Activated gamma-delta T cell (primary cell): ENCODE data around the gene UCN2.

Experiments used
- DNase-seq: peaks from one replicate; lab custom pipeline; 2025; lab: John Stamatoyannopoulos, UW

The UCN2 gene

DNA sequence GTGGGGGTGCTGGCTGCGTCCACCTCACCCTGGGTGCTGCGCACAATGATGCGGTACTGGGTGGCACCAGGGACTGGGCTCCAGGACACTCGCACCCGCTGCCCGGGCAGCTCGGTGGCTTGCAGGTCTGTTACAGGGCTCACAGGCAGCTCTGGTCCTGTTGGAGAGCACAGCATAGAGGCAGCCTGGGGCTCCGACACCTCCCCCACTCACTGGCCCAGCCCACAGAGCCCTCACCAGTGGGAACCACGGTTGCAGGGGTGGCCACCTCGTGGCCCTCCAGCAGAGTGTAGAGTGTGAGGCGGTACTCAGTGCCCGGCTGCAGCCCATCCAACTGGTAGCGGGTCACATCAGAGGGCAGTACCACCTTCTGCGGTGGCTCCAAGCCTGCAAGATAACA lies 27.9 kb upstream of the UCN2 start:
- DNase-seq = no peak

DNA sequence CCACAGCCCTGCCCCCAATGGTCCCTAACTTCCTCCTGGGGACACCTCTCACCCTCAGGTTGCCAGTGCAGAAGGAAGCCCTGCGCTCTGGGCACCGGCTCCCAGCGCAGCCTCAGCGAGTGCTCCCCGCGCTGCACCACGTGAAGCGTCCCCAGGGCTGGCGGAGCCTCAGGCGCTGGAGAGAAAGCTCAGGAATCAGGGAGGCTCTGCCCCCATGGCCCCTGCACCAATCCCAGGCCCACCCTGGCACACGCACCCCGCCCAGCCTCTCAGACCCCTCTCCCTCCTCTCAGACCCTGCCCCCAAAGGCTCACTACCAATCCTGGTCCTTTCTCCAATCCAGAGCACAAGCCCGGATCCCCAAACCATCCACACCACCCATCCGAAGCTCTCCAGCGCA lies 24.6 kb upstream of the UCN2 start:
- DNase-seq = no peak

DNA sequence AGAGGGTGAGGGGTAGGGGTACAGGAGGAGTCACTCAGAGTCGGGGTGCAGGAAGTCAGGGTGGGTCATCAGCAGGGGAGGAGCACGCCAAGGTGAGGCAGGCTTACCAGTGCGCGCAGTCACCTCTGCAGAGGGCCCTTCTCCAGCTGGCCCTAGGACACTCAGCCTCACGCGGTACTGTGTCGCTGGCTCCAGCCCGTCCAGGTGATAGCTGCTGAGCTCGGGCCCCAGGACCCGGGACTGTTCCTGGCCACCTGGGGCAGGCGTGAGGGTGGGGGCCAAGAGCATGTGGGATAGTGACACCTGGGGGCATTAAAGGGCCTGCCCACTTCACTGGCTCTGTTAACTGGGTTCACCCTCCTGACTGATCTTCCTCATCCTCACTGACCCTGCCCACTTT lies 24.1 kb upstream of the UCN2 start:
- no peak for DNase-seq

DNA sequence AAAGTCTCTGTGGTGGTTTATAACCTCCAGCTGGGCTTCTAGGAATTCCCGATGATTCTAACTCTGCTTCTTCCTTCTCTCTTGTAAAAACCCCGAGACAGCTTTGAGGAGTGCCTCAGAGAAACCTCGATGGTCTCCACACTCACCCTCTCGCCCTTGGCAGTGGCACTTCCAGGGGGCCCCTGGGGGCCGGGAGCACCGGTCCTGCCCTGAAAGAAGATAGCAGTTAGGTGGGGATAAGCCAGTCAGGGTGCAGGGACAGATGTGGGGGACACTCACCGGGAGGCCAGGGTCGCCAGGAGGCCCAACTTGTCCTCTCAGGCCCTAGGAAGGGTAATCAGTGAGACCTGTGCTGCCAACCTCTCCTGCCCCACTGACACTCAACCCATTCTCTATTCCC lies 21.8 kb upstream of the UCN2 start:
- DNase-seq = no peak

DNA sequence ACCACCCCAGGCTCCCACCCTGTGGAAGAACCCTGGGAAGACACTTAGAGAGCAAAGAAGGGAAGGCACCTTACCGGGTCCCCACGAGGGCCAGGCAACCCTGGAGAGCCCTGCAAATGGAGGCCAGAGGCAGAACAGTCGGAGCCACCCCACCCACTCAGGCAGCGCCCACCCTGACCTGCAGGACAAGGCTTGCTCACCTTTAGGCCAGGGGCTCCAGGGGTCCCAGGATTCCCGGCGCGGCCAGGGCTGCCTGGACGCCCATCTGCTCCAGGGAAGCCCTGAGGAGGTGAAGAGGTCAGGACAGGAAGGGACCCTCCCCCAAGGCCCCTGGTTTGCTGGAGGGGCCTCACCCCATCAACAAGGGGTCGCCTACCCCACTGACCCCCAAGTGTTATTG lies 21.3 kb upstream of the UCN2 start:
- DNase-seq = no peak

DNA sequence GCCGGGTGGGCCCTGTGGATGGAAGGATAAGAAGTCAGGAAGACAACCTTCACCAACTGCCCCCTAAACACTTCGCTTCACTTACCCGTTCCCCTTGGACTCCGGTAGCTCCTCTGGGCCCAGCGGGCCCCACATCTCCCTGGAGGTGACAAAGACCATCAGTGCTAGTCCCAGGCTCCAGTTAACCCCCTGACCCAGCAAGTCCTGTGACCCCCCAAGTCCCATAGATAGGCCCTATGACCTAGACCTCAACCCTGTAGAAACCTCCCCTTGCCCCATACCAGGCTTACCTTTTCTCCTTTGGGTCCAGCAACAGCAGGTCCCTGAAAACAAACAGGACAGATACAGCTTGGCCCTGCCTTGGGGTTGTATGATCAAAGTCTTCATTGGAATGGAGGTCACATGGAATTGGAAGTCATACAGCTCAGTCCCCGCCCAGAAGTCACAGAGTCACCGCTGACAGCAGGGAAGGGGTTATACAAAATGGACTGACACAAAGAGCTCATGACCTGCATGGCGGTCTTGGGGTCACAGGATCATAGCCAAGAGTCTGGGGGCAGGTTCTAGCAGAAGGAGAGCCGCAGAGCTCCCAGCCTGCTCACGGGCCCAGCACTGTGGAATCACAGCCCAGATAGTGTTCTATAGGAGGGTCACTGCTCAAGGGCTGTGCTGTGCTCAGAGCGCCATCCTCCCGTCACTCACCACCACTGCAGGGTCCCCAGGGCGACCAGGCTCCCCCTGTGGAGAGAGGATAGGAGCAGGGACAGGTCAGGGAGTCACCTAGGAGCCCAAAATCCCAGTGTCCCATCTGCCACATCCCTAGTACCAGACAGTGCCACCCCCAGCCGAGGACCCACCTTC lies 18.3 kb upstream of the UCN2 start:
- DNase-seq = no peak

DNA sequence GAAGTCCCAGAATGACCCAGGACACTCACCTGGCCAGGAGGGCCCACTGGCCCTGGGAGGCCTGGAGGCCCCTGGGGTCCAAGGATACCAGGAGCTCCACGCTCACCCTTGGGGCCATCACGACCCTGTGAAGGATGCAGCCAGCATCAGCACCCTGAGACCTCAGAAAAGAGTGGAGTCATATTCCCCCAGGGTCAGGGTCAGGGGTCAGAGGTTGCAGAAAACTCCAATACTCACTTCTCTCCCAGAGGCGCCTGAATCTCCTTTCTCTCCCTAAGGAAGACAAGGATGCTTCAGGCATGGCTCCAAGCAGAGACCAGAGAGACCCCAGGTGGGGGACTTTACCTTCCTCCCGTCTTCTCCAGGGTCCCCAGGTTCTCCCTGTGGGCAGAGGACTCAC lies 13.1 kb upstream of the UCN2 start:
- DNase-seq = no peak

DNA sequence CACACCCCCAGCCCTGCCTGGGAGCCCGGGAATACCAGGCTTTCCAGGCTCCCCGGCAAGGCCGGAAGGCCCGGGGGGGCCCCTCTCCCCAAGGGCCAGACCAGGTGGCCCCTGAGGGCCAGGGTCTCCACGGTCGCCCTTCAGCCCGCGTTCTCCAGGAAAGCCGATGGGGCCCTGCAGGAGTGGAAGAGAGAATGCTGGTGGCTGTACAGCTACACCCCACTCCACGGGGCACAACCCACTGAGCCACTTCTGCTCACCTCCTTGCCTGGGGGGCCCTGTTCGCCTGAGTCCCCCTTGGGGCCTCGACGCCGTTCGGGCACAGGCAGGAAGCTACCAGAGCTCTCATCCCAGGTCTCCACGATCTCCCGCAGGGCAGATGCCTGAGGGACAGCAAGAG lies 11.8 kb upstream of the UCN2 start:
- DNase-seq = no peak

DNA sequence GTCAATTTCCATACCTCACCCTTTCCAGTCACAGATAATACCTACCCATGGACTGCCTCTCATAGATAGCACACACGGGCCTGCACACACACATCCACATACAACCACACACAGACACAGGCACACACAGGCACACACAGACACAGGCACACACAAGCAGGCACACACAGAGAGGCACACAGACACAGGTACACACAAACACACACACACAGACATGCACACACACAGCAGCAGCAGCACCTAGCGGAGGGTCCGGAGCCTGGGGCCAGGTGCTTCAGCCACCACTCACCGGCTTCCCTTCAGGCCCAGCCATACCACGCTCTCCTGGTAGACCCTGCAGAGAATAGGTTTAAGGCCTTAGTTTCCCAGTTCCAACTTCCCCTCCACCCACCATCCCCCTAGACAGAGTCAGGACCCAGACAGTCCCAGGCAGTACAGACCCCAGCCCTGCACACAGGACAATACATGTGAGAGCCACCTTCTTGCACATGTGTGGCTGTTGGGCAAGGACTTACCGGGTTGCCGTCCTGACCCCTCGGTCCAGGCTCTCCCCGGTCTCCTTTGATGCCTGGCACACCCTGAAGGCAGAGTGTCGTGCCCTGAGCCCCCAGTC lies 10.5 kb upstream of the UCN2 start:
- DNase-seq = no peak

DNA sequence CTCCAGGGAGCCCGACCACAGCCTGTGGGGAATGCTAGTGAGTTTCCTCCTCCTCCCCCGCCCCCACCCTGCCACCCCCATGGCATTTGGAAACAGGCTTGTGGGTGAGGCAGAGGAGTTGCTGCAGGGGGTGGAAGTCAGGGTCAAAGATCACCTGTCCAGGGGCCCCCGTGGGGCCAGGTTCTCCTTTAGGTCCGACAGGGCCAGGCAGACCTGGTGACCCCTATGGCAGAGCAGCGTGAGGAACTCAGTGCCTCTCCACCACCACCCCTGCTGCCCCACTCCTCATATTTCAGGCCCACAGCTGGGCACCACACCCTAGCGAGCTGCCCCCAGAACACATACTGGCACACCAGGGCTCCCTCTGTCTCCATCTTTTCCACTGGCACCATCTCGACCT lies 8.9 kb upstream of the UCN2 start:
- DNase-seq = no peak

DNA sequence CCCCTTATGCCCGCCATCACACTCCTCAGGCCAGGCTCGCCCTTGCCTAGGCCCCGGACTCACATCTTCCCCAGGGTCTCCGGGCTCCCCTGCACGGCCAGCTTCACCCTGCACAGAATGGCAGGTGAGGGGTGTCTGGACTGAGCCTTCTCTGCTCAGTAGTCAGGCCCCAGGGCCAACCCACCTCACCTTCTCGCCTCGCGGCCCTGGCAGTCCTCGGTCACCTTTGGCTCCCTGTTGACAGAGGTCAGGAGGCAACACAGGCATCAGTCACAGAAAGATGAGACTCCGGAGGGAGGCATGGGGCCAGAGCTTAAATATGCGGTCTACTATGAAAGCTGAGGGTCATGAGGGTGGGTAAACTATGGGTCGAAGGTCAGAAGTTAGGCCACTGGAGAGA lies 8.4 kb upstream of the UCN2 start:
- DNase-seq = no peak

DNA sequence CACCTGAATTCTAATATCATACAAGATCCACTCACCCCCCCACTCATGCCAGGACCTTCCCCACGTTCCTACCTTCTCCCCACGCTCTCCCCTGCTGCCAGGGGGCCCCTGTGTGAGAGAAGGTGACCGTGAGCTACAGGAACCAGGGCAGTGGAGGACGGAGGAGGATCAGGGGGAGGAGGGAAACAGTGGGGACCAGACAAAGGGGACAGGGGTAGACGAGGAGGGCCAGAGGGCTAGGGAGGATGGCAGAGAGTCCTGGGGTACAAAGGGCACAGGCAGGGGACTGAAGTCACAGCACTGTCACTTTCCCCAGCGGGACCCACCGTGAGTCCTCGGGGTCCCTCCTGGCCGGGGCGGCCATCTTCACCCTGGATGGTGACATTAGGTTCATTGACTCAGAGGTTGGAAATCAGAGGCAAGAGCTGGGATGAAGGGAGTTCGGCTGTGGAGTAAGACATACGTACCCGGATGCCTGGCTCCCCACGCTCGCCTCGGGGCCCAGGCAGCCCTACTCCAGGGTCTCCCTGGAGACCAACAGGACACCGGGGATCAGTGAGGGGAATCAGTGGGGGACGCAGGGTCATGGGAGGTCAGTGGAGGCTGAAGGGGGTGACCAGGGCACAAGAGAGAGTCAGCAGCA lies 6.3 kb upstream of the UCN2 start:
- no peak for DNase-seq

DNA sequence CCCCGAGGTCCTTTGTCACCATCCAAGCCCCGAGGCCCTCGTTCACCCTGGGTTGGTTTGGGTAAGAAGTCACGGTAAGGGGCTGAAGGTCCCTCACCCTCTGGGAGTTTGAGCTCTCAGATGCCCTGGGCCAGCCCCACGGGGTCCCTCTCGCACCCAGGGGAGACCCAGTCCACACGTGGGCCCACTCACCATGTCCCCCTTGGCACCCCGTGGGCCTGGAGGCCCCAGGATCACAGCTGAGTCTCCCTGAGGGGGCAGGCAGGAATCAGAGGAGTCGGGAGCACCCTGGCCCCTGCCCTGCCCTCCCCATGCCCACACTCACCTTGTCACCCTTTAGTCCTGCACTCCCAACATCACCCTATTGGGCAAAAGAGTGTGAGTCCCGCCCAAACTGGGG lies 5.8 kb upstream of the UCN2 start:
- no peak for DNase-seq

DNA sequence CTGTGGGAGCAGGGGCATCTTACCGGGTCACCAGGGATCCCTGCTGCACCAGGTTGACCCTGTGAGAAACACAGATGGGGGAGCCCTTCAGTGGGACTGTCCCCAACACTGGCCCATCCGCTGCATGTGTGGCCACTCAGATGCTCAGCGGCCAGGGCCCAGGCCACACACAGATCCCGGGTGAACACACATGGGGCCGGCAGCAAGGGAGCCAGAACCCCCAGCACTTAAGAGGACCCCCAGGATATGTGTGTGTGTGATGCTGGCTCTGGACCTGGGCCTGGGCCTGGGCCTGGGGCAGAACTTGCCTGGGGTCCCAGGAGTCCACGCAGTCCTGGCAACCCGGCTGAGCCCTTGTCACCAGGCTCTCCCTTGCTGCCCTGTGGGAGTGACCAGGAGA lies 4.9 kb upstream of the UCN2 start:
- no peak for DNase-seq

DNA sequence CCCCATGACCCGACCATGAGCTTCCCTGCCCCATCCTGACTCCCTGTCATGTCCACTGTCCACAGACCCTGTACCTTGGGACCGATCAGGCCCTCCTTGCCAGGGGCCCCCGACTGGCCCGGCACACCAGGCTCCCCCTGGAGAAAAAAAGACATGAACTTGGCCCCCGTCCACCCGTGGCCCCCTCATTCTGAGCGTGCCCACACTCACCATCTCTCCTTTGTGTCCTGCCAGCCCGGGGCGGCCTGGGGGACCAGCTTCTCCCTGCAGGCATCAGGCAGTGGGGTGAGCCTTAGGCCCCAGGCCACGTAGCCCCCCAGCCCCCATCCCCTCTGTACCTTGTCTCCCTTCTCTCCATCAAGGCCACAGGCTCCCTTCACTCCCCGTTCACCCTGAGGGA lies 3.9 kb upstream of the UCN2 start:
- DNase-seq = no peak

DNA sequence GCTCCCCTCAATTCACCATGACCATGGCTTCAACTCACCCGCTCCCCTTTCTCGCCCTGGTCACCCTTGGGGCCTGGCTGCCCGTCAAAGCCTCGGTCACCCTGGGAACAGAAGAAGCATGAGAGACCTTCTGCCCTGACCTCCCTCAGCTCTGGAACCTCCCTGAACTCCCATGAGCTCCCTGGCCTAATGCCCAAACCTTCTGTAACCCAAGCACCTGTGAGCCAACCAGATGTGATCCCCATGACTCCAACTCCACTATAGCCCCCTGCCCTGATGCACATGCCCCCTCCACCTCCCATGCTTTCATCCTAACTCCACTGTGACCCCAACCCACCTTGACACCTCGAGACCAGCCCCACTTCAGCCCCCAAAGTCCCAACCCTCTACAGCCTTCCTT lies 3.5 kb upstream of the UCN2 start:
- no peak for DNase-seq

DNA sequence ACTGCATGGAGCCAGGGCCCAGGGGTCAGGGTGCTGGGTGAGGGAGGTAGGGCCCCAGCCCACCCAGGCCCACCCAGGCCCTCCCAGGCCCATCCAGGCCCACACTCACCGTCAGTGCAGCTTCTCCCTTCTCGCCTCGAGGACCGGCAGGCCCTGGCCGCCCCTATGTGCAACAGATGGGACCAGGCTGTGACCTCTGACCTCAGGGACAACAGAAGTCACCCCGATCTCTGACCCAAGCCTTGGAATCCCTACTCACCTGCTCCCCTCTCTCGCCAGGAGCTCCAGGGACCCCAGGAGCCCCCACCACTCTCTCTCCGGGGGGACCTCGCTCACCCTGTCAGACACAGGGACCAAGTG lies 2.8 kb upstream of the UCN2 start:
- no peak for DNase-seq

DNA sequence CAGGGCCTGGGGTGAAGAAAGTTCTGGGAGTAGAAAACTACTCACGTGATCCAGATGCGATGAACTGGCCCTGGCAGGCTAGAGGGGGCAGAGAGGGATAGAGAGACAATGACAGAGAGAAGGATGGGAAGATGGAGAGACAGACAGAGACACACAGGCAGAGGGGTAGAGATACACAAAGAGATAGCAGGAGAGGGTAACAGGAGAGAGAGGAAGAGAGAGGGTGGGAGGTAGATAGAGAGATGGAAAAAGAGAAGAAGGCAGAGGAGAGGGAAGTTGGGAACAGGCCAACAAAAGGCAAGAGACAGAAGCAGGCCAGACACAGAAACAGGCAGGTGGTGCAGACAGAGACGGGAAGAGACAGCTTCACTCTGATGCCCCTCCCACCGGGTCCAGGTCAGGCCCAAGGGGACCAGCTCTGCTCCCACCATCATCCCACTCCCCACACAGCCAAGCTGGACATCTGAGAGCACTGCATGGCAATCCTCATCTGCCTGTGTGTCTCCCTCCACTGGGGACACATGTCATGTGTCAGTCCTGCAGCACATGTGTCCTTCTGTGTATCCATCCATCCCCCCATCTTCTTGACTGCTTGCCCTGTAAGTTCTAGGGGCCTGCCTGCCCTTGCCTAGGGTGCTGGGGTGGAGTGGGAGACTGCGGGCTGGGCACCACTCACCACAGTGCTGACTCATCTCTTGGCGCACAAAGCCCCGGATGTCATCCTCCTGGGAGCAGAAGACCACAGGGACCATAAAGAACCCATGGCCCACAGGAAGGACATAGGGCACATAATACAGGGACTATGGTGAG lies 2.2 kb upstream of the UCN2 start:
- DNase-seq = no peak

DNA sequence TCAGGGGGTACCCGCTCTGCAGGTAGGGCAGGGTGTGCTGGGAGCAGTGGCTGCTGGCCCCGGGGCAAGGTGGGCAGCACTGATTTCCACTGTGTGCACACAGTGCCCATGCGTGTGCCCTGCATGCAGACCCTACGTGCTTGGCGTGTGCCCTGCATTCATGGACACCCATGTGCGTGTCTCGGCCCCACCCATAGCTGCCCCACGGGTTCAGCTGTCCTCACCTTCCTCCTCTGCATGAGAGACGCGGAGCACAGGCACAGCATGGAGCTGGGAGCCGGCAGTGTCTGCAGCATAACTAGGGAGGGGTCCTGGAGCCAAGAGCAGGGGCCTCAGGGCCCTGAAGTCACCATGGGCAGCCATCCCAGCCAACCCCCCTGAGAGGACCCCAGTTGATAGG lies 1.6 kb upstream of the UCN2 start:
- no peak for DNase-seq

DNA sequence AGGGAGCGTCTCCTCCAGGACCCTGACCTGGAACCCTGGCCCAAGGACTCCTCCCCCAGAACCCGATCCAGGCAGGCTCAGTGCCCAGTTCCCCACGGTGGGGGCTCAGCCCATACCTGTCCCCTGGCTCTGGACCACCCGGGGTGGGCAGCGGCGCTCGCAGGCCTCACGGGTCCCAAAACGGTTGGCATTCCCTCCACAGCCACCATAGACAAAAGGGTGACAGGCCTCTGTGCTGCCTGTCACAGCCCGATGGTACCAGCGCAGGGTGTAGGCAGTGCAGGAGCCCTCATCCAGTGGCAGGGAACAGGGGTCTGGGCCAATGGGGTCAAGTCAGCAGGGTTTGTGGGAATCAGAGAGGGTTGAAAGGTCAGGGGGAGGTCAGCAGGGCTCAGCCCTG lies 1.1 kb upstream of the UCN2 start:
- no peak for DNase-seq

DNA sequence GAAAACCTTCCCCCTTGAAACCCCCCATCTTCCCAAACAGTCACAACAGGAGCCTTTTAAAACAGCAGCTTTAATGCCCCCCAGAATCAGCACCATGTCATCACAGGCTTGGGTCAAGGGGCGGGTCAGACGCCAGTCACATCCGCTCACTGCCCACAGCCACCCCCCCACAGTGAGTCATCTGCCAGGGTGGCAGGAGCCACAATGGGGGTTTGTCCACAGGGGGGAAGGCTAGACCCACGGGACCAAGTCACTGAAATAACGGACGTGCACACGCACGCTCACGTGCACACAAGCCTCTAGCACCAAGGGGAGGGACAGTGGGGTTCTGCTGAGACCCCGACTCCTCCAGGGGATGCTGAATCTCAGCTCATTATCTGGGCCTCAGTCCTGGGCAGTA lies 441 bp upstream of the UCN2 start:
- DNase-seq = no peak

DNA sequence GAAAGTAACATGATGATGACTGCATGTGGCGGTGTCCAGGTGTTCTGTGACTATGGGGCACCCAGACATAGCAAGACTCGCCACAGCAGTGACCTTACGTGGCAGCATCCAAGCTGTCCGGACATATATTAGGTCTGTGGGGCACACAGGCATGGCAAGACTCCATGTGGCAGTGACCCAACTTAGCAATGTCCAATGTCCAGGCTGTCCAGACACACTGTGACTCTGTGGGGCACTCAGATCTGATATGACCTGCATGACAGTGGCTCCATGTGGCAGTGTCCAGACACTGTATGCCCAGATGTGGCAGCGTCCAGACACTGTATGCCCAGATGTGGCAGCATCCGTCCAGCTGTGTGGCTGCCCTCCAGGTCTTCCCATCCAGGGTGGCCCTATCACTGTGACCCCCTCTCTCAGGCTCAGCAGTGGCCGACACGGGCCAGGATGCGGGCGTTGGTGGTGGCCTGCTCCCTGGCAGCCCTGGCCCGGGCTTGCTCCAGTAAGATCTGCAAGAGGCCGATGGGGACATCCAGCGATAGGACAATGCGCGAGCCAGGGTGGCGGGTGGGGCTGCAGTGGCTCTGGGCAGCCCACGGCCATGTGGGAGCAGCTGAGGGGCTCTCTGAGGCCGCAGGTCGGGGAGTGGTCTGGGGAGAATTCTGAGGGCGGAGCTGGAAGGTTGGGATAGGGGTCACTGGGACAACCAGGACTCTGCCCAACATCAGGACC lies 1.1 kb downstream of the UCN2 start:
- no peak for DNase-seq
